H9 (cell line): ENCODE data around the gene DAGLB. TPM values are rescaled to one million over a fixed set of nuclear protein-coding genes. Genes with fewer than 3 reads are reported as not detected.
"Not testable (repeated sequence)": the region's sequence is repeated elsewhere in the genome, so short reads cannot be mapped to it uniquely, and the experiment has no call there.

Experiments
- DNase-seq: peaks from one replicate; pipeline ENCODE4 v3.0.0-alpha.2; 2017
- H2AFZ ChIP-seq: one replicate; pipeline ENCODE4 v1.6.1; 2013; ENCODE audit warnings: mild to moderate bottlenecking, low read length, control low read depth, moderate library complexity
- H2AK5ac ChIP-seq: 2 replicates; pipeline ENCODE4 v1.6.1; 2013; ENCODE audit warnings: low read length, control low read depth, mixed read lengths; ENCODE audit not compliant: insufficient read length
- H2BK120ac ChIP-seq: one replicate; pipeline ENCODE4 v1.6.1; 2013; ENCODE audit warnings: low read depth, mild to moderate bottlenecking, low read length, control low read depth, inconsistent platforms; ENCODE audit not compliant: poor library complexity, severe bottlenecking
- H2BK12ac ChIP-seq: 2 replicates; pipeline ENCODE4 v1.6.1; 2013; ENCODE audit warnings: low read length, control low read depth, mixed read lengths, low read depth; ENCODE audit not compliant: insufficient read length
- H2BK15ac ChIP-seq: 2 replicates; pipeline ENCODE4 v1.6.1; 2013; ENCODE audit warnings: low read depth, low read length, control low read depth
- H2BK20ac ChIP-seq: one replicate; pipeline ENCODE4 v1.6.1; 2013; ENCODE audit warnings: low read depth, mild to moderate bottlenecking, low read length, control low read depth, inconsistent platforms; ENCODE audit not compliant: poor library complexity, severe bottlenecking
- H2BK5ac ChIP-seq: 2 replicates; pipeline ENCODE4 v1.6.1; 2013; ENCODE audit warnings: low read length, control low read depth, mixed read lengths; ENCODE audit not compliant: insufficient read length
- H3K14ac ChIP-seq: 2 replicates; pipeline ENCODE4 v1.6.1; 2013; ENCODE audit warnings: low read length, control low read depth; ENCODE audit not compliant: insufficient read depth
- H3K18ac ChIP-seq: 2 replicates; pipeline ENCODE4 v1.6.1; 2013; ENCODE audit warnings: low read depth, mild to moderate bottlenecking, mixed read lengths, low read length, control low read depth; ENCODE audit not compliant: insufficient read length
- H3K23ac ChIP-seq: 2 replicates; pipeline ENCODE4 v1.6.1; 2013; ENCODE audit warnings: low read length, control low read depth, mixed read lengths, low read depth; ENCODE audit not compliant: insufficient read length
- H3K23me2 ChIP-seq: 2 replicates; pipeline ENCODE4 v1.6.1; 2013; ENCODE audit warnings: low read depth, mild to moderate bottlenecking, mixed read lengths, low read length, control low read depth; ENCODE audit not compliant: insufficient read length, poor library complexity, severe bottlenecking
- H3K27ac ChIP-seq: 2 replicates; pipeline ENCODE4 v1.5.1; 2013; ENCODE audit warnings: low read length, control low read depth, mixed read lengths, low read depth; ENCODE audit not compliant: insufficient read length
- H3K27me3 ChIP-seq: 2 replicates; pipeline ENCODE4 v1.6.1; 2013; ENCODE audit warnings: low read length, control low read depth, inconsistent platforms; ENCODE audit not compliant: insufficient read depth
- H3K4ac ChIP-seq: 2 replicates; pipeline ENCODE4 v1.6.1; 2013; ENCODE audit warnings: low read depth, mild to moderate bottlenecking, control low read depth, inconsistent platforms, low read length, moderate library complexity
- H3K4me1 ChIP-seq: 2 replicates; pipeline ENCODE4 v1.6.1; 2013; ENCODE audit warnings: low read length, control low read depth, inconsistent platforms; ENCODE audit not compliant: insufficient read depth
- H3K4me2 ChIP-seq: 2 replicates; pipeline ENCODE4 v1.6.1; 2013; ENCODE audit warnings: low read length, control low read depth, mixed read lengths; ENCODE audit not compliant: insufficient read length, insufficient read depth
- H3K56ac ChIP-seq: 2 replicates; pipeline ENCODE4 v1.6.1; 2013; ENCODE audit warnings: low read depth, mild to moderate bottlenecking, mixed read lengths, low read length, control low read depth; ENCODE audit not compliant: insufficient read length
- H3K79me1 ChIP-seq: 2 replicates; pipeline ENCODE4 v1.6.1; 2013; ENCODE audit warnings: low read depth, mild to moderate bottlenecking, moderate library complexity, low read length, control low read depth, inconsistent platforms; ENCODE audit not compliant: insufficient read depth, poor library complexity, severe bottlenecking
- H3K79me2 ChIP-seq: 2 replicates; pipeline ENCODE4 v1.6.1; 2013; ENCODE audit warnings: low read length, control low read depth, inconsistent platforms; ENCODE audit not compliant: insufficient read depth
- H3K9ac ChIP-seq: 2 replicates; pipeline ENCODE4 v1.6.1; 2013; ENCODE audit warnings: low read length, control low read depth, mixed read lengths; ENCODE audit not compliant: insufficient read length; ENCODE audit errors: extremely low read depth
- H3K9me3 ChIP-seq: one replicate; pipeline ENCODE4 v1.6.1; 2013; ENCODE audit warnings: low read depth, low read length, inconsistent platforms; ENCODE audit not compliant: control insufficient read depth
- H3T11ph ChIP-seq: one replicate; pipeline ENCODE4 v1.6.1; 2013; ENCODE audit warnings: mild to moderate bottlenecking, low read length, control low read depth, inconsistent platforms
- H4K20me1 ChIP-seq: one replicate; pipeline ENCODE4 v1.6.1; 2013; ENCODE audit not compliant: control insufficient read depth, insufficient read length, insufficient read depth
- H4K5ac ChIP-seq: 2 replicates; pipeline ENCODE4 v1.6.1; 2013; ENCODE audit warnings: low read depth, mild to moderate bottlenecking, mixed read lengths, low read length, control low read depth; ENCODE audit not compliant: insufficient read length
- H4K8ac ChIP-seq: replicated peaks from 2 replicates; pipeline ENCODE4 v1.6.1; 2013; ENCODE audit warnings: low read length, control low read depth, mixed read lengths, low read depth; ENCODE audit not compliant: insufficient read length
- H4K91ac ChIP-seq: 2 replicates; pipeline ENCODE4 v1.6.1; 2013; ENCODE audit warnings: low read depth, mild to moderate bottlenecking, moderate library complexity, mixed read lengths, low read length, control low read depth; ENCODE audit not compliant: insufficient read length
- H3K27ac Mint-ChIP-seq, 3 experiments: 2 replicates in 2 of 3; 3 replicates in 1 of 3; pipeline ENCODE4 v1.8.0; 2020 to 2021; ENCODE audit warnings: mixed read lengths in 3 of 3, mild to moderate bottlenecking in 1 of 3, moderate library complexity in 1 of 3
- H3K27me3 Mint-ChIP-seq: 2 replicates; pipeline ENCODE4 v1.8.0; 2021; ENCODE audit warnings: low read depth, mild to moderate bottlenecking, moderate library complexity, mixed read lengths
- H3K36me3 Mint-ChIP-seq, 3 experiments: 2 replicates in 2 of 3; 3 replicates in 1 of 3; pipeline ENCODE4 v1.8.0; 2020 to 2021; ENCODE audit warnings: low read depth in 3 of 3, mixed read lengths in 3 of 3; ENCODE audit not compliant: insufficient read depth in 1 of 3
- H3K4me1 Mint-ChIP-seq, 2 experiments: 2 replicates each; pipeline ENCODE4 v1.8.0; 2020; ENCODE audit warnings: mixed read lengths in 2 of 2
- H3K4me3 Mint-ChIP-seq, 2 experiments: 2 replicates in 1 of 2; 3 replicates in 1 of 2; pipeline ENCODE4 v1.8.0; 2020 to 2021; ENCODE audit warnings: mild to moderate bottlenecking in 2 of 2, mixed read lengths in 2 of 2, moderate library complexity in 1 of 2
- H3K9me3 Mint-ChIP-seq, 2 experiments: 2 replicates in 1 of 2; 3 replicates in 1 of 2; pipeline ENCODE4 v1.8.0; 2020; ENCODE audit warnings: mild to moderate bottlenecking in 2 of 2, mixed read lengths in 2 of 2, moderate library complexity in 1 of 2
- WGBS: extraction: QIAGEN DNeasy Blood & Tissue Kit; methylation state at CpG from one replicate; pipeline ENCODE4 v1.1.7; 2013; ENCODE audit warnings: missing lambda C conversion rate, low lambda C conversion rate, mixed read lengths; ENCODE audit not compliant: insufficient read length; ENCODE audit errors: extremely low coverage; 5-methylcytosine and 5-hydroxymethylcytosine counted together
- total RNA-seq: library from RNA; stranded (reverse); gene quantifications from 2 replicates; pipeline ENCODE4 v1.2.1, GENCODE V29; 2021
- TF ChIP-seq, protein P1 (sequence below): fragments of 200-600 bp; sonication (generic); conservative IDR thresholded peaks from 3 replicates; pipeline ENCODE4 v1.8.0; 2021; ENCODE audit warnings: antibody characterized with exemption, mild to moderate bottlenecking

DAGLB gene
- total RNA-seq, 1 experiment from 2014 or later = 46.4 TPM

DNA sequence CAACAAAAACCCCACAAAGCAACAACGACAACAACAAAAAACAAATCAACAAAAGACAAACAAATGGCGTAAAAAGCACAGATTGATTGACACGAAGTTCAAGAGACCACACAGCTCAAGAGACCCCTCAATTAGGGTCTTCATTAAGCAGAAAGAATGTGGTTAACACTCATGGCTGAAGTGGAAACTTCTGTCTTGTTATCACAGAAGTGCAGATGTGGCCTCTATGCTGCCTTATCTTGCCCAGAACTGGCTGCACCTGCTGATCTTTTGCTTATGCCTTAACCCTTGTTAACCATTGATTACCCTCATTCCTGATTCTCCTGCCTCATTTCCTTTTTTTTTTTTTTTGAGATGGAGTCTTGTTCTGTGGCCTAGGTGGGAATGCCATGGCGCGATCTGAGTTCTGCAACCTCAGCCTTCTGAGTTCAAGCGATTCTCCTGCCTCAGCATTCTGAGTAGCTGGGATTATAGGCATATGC is 3.5 kb upstream of the DAGLB start:
- Mint-ChIP-seq H3K4me1 (peaks cover 0 to 7% of the 10 kb centered on the region in 2 experiments; a peak in 2 of 4 replicates), H3K27me3 (no peaks in the 10 kb centered on the region), H3K27ac (no peak overlapping the region), H3K9me3 (no peaks in the 10 kb centered on the region), H3K36me3 (peaks cover 0 to 6% (median 0%) of the 10 kb centered on the region in 3 experiments; a peak in 2 of 7 replicates), H3K4me3 (peak overlapping the region in 1 of 2 experiments; percentile 55; a peak in 1 of 5 replicates)
- Histone ChIP-seq H3K56ac (no peak overlapping the region), H2BK5ac (no peak overlapping the region), H4K5ac (no peak overlapping the region), H3K79me2 (no peaks in the 10 kb centered on the region; the same call in 1 of the 2 replicates), H2AK5ac (no peak overlapping the region), H4K91ac (no peak overlapping the region), H3K27ac (no peak overlapping the region), H4K8ac (no peak overlapping the region), H2BK15ac (no peak overlapping the region), H2BK120ac (no peak overlapping the region), H2BK12ac (no peak overlapping the region), H3K23me2 (peaks cover 3% of the 10 kb centered on the region), H2AFZ (no peak overlapping the region), H3K14ac (no peak overlapping the region), H3K18ac (no peak overlapping the region), H3K27me3 (no peaks in the 10 kb centered on the region), H3K79me1 (no peaks in the 10 kb centered on the region), H3K4me2 (no peak overlapping the region), H3K4me1 (no peaks in the 10 kb centered on the region), H3K23ac (no peak overlapping the region), H3T11ph (no peak overlapping the region), H4K20me1 (no peaks in the 10 kb centered on the region), H2BK20ac (no peak overlapping the region), H3K9me3 (no peaks in the 10 kb centered on the region), H3K9ac (no peak overlapping the region), H3K4ac (no peak overlapping the region)
- WGBS = no CpG with 5 or more reads among the region's 6 CpGs
- DNase-seq = no peak
- TF ChIP-seq, protein P1, sequence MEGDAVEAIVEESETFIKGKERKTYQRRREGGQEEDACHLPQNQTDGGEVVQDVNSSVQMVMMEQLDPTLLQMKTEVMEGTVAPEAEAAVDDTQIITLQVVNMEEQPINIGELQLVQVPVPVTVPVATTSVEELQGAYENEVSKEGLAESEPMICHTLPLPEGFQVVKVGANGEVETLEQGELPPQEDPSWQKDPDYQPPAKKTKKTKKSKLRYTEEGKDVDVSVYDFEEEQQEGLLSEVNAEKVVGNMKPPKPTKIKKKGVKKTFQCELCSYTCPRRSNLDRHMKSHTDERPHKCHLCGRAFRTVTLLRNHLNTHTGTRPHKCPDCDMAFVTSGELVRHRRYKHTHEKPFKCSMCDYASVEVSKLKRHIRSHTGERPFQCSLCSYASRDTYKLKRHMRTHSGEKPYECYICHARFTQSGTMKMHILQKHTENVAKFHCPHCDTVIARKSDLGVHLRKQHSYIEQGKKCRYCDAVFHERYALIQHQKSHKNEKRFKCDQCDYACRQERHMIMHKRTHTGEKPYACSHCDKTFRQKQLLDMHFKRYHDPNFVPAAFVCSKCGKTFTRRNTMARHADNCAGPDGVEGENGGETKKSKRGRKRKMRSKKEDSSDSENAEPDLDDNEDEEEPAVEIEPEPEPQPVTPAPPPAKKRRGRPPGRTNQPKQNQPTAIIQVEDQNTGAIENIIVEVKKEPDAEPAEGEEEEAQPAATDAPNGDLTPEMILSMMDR = no peak

- not testable (repeated sequence) for H3K18ac ChIP-seq, H2BK20ac ChIP-seq, H3K9ac ChIP-seq, H3K9me3 Mint-ChIP-seq, H2AFZ ChIP-seq, H3K27ac ChIP-seq, H3K4me1 ChIP-seq, H4K20me1 ChIP-seq, H3K79me1 ChIP-seq, H3K4ac ChIP-seq, H3K4me3 Mint-ChIP-seq, H2BK15ac ChIP-seq, H3K4me2 ChIP-seq, H3T11ph ChIP-seq, H3K56ac ChIP-seq, H4K5ac ChIP-seq, H3K4me1 Mint-ChIP-seq, H3K27ac Mint-ChIP-seq, H3K79me2 ChIP-seq, H3K9me3 ChIP-seq, H3K14ac ChIP-seq, H2AK5ac ChIP-seq, H2BK12ac ChIP-seq, H2BK5ac ChIP-seq, H4K8ac ChIP-seq, H3K23ac ChIP-seq, H4K91ac ChIP-seq, DNase-seq, H3K27me3 Mint-ChIP-seq, H3K27me3 ChIP-seq, H3K23me2 ChIP-seq, H2BK120ac ChIP-seq
- WGBS = no CpG with 5 or more reads among the region's 10 CpGs
- H3K36me3 Mint-ChIP-seq = peaks cover 4 to 12% (median 5%) of the 10 kb centered on the region in 3 experiments
These were observed 2.8 kb upstream of the DAGLB start for GRCh38 chr7:6450591-6450990.
